HG02840 (cell line): ENCODE results near the gene ATXN10.
"Not testable (repeated sequence)": the region's sequence is repeated elsewhere in the genome, so short reads cannot be mapped to it uniquely, and the experiment has no call there.

Experiments
- ATAC-seq: cut with Tn5 transposase; IDR thresholded peaks from one replicate; pipeline ENCODE4 v1.9.1; 2021; ENCODE audit warnings: mild to moderate bottlenecking, moderate library complexity, moderate number of reproducible peaks; ENCODE audit not compliant: unreplicated experiment, low FRiP score

The ATXN10 gene

GRCh38 chr22:45777852-45778375 is 106.3 kb downstream of the ATXN10 start:
- no peak for ATAC-seq

- no peak for ATAC-seq
Observed at GRCh38 chr22:45781459-45781858, 109.8 kb downstream of the ATXN10 start.

- ATAC-seq, result no peak
Observed at GRCh38 chr22:45781966-45782365, 110.3 kb downstream of the ATXN10 start.

- ATAC-seq, result no peak
Observed at GRCh38 chr22:45783021-45783420, 111.4 kb downstream of the ATXN10 start.

DNA sequence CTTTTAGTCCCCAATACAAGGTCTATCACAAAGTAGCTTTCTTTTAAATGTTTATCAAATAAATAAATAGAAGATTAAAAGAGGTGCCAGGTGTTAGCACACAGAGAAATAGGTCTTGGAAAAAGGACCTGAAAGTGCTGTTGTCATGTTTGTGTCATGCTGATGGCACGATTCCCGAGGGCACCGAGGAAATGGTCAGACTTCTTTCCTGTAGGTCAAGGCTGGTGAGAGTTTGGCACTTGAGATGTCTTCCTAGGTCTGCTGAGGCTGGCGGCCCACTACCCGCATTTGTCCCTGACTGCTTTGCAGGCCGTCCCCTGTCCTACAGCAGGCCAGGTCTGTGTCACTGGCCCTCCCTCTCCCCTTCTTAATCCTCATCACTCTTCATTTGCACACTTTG is 112.1 kb downstream of the ATXN10 start:
- no peak for ATAC-seq

- no peak for ATAC-seq
Observed at GRCh38 chr22:45784357-45785277, 113.0 kb downstream of the ATXN10 start.

DNA sequence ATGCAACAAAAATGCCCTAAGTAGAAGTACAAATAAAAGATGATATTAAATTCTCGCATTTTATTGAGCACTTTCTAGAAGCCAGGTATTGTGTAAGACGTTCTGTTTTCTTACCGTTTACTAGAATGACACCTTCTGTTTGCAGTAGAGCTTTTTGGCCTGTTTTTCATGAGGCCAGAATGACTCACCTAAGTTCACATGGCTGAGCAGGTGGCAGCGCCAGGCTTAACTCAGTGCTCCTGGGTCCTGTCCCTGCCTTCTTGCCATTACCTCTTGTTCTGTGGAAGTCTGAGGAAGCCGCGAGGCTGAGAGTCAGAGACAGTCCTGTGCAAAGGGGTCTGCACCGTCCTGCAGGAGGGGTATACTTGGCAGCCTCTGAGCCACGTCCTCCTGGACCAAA is 113.8 kb downstream of the ATXN10 start:
- no peak for ATAC-seq

DNA sequence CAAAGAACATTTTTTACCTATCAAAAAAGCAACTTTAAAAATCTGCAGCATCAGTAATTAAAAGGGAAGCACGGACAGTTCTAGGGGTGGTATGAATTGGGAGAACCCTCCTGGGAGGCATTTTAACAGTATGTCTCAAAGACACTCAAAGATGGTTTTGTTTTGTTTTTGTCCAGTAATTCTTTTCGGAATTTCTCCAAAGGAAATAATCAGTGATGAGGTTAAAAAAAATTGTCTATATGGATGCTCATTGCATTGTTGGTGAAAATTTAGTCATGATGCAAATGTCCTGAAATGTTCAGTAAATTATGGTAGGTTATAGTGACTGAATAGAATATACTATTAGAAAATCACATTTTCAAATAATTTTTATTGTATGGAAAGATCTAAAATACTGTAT is 115.1 kb downstream of the ATXN10 start:
- ATAC-seq, result no peak

GRCh38 chr22:45787759-45788158 is 116.1 kb downstream of the ATXN10 start:
- no peak for ATAC-seq

DNA sequence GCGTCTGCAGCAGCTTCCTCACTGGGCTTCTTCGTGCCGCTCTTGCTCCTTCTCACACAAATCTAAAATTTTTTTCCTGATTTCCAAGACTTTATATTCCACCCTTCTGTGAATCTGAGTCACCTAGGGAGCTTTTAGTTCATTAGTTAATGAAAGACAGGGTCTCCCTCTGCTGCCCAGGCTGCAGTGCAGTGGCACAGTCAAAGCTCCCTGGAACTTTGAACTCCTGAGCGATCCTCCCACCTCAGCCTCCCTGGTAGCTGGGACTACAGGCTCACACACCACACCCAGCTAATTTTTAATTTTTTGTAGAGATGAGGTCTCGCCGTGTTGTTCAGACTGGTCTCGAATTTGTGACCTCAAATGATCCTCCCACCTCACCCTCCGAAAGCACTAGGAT is 116.9 kb downstream of the ATXN10 start:
- ATAC-seq, result no peak

DNA sequence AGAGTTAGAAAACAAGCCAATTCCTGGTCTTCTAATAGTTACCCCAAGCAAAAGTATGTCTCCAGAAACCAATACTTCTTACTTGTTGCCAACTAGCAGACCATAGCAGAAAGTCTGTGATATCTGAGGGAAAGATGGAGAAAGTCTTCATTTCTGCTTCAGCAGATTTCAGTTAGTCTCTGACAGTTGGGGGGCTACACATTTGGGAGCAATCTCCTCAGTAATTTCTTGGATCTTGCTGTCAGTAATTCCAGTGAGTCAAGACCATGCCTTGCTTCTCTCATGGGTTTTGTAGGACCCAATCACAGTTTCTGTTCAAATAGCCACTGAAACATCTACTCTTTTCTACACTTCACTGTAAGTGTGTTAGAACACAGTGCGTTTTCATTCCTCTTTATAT is 118.8 kb downstream of the ATXN10 start:
- ATAC-seq, result no peak

- no peak for ATAC-seq
Observed at GRCh38 chr22:45793161-45793560, 121.5 kb downstream of the ATXN10 start.

DNA sequence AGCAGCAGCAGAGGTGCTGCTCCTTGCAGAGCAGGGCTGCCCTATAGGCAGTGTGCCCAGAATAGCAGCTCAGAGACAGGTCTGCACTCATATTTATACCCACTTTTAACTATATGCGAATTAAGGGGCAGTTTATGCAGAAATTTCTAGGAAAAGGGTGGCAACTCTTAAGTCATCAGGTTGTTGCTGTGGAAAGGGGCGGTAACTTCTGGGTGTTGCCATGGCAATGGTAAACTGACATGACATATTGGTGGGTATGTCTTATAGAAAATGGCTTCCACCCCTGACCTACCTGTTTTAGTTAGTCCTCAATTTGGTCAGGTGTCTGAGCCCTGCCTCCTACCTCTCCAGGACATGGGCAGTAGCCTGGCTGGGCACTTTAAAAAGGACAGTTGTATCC is 122.3 kb downstream of the ATXN10 start:
- ATAC-seq, result no peak

GRCh38 chr22:45796009-45796408 is 124.4 kb downstream of the ATXN10 start:
- not testable (repeated sequence) for ATAC-seq

DNA sequence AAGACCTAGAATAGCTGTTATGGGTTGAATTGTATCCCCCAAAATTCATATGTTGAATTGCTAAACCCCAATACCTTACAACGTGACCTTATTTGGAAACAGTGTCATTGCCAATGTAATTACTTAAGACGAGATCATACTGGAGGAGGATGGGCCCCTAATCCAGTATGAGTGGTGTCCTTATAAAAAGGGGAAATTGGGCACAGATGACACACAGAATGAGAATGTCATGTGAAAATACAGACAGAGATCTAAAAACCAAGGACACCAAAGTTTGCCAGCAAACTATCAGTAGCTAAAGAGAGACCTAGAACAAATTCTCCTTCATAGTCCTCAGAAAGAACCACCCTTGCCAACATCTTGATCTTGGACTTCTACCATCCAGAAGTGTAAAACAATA is 127.7 kb downstream of the ATXN10 start:
- no peak for ATAC-seq

- ATAC-seq, result no peak
Observed at GRCh38 chr22:45802054-45802453, 130.4 kb downstream of the ATXN10 start.

- ATAC-seq, result no peak
Observed at GRCh38 chr22:45804319-45804985, 132.8 kb downstream of the ATXN10 start.

DNA sequence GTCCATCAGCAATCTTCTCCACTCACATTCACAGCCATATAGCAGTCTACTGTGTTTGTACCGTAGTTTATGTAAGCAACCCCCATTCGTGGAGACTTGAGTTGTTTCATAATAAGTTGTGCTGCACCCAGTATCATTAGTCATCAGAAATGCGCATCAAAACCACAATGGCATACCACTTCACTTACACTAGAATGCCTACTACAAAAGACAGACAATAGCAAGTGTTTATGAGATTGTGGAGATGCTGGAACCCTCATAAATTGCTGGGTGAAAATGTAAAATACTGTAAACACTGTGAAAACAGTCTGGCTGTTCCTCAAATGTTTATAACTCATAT is 133.3 kb downstream of the ATXN10 start:
- no peak for ATAC-seq

DNA sequence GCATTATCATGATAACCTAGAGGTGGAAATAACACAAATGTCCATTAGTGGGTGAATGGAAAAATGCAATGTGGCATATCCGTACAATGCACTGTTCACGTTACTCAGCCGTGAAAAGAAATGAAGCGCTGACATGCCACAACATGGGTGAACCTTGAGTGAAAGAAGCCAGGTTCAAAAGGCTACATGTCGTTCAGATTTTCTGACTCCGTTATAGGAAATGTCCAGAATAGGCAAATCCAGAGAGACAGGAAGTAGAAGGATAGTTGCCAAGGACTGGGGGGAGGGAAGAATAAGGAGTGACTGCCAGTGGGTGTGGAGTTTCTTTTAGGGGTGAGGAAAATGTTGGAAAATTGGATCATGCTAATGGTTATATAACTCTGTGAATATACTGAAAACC is 133.8 kb downstream of the ATXN10 start:
- ATAC-seq, result no peak

DNA sequence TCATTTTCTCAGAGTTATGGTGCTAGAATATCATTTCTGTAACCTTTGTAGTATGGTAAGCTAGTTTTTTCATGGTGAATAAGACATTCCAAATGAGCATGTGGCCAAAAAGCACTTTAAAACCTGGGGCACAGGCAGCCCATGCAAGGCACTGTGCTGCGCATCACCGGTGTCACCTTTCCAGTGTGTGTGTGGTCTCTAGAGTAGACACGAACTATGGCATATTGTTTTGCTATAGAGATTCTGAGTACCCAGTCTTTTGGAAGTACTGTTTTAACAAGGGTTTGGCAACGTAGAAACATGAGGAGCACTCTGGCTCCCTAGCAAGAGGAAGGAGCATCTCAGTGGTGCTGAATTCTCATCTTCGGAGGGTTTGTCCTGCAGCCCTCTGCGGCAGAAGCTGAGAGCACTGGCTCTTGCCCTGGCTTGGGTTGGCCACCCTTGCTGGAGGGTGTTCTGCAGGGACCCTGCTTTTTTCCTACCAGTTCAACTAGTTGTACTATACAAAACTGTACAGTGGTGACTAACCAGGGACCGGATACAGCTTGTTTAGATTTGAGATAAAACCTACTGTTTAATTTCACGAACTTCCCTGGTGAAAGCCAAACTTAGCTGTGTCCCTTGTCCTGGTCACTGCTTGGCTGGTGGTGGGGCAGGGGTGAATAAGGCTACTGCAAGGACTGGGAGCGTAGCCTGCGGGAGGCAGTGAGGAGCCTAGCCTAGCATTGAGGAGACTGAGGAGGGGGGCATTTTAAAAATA is 135.7 kb downstream of the ATXN10 start:
- no peak for ATAC-seq

DNA sequence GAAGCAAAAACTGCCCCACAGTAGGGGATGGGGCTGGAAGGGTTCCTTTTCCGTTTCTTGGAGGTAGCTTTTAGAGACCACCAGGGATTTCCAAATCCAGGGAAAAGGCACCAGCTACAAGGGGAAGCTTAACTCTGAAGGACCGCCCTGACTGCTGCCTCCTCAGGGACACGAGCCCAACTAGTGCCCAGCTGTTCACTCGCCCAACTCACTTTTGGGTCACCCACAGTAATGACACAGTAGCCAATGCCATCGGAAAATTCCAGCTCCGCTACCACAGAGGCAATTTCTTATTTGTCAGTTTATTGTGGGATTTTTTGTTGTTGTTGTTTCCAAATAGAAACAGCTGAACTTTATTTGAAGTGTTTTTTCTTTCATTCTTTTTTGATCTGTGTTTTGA is 141.3 kb downstream of the ATXN10 start:
- ATAC-seq, result no peak
